NCI-H446 (cell line): Measurements from ENCODE around the gene TBC1D13.
A peak's percentile ranks its signal among the peaks of the same experiment; 100 is the strongest.
"Not testable (repeated sequence)": the region's sequence is repeated elsewhere in the genome, so short reads cannot be mapped to it uniquely, and the experiment has no call there.

Experiments used
- DNase-seq, 2 experiments: peaks; one replicate each; lab custom pipeline; 2025; lab: John Stamatoyannopoulos, UW

The TBC1D13 gene, protein sequence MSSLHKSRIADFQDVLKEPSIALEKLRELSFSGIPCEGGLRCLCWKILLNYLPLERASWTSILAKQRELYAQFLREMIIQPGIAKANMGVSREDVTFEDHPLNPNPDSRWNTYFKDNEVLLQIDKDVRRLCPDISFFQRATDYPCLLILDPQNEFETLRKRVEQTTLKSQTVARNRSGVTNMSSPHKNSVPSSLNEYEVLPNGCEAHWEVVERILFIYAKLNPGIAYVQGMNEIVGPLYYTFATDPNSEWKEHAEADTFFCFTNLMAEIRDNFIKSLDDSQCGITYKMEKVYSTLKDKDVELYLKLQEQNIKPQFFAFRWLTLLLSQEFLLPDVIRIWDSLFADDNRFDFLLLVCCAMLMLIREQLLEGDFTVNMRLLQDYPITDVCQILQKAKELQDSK

DNA sequence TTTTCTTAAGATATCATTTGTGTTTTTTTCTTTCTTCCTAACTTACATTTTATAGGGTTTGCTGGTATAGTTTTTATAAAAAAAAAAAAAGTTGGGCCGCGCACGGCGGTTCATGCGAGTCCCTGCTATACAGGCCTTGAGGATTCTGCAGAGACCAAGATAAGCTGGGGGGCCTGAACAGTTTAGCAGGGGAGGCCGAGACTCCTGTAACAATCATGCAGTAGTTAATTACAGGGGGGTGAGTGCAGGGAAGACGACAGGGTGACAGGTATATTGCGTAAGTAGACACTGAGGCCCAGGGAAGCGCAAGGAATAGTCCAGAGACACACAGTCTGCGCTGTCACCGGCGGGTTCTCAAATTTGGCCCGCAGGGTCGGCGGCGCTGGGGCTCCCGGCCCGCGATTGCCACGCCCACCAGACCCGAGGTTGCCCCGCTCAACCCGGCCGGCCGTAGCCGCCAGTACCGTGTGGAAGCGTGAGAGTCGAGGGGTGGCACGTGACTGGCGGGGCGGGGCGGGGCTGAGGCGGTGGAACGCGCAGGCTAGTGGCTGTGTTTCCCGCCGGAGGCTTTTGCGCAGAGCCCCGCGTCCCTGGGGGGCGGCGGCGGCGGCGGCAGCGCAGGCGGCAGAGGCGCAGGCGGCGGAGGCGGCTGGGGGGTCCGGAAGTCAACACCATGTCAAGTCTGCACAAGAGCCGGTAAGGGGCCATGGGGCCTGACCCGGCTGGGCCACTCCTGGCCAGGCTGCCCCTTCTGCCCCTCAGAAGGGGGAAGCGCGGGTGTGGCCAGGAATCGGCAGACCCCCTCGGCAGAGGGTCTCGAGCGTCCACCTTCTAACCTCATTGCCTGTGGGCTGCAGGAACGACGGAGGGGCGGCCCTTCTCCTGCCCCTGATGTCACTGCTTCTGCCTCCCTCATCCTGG lies at the start of gene TBC1D13:
Gene TBC1D13 (plus strand): TSS at position 573 of the 921 bp plus-strand sequence. CDS start 101 bp downstream, at position 674.
- DNase-seq, result peak; percentile 20 to 79

DNA sequence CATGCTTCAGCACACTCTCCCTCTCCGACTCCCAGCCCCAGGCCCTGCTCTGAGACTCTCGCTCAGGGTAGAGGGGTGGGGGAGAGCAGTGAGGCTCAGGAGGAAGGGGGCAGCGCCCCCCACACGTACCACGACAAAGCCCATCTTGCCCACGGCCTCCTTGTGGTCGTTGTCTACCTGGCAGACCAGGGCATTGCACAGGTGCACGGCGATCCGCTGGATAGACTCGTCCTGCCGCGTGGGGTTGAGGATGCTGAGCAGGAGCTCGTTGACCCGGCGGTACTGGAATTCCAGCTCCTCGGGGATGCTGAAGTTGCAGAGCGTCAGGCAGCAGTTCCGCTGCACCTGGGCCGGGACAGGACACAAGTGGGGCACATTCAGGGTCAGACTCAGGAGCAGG lies 44.7 kb upstream of the TBC1D13 start:
- no peak for DNase-seq

DNA sequence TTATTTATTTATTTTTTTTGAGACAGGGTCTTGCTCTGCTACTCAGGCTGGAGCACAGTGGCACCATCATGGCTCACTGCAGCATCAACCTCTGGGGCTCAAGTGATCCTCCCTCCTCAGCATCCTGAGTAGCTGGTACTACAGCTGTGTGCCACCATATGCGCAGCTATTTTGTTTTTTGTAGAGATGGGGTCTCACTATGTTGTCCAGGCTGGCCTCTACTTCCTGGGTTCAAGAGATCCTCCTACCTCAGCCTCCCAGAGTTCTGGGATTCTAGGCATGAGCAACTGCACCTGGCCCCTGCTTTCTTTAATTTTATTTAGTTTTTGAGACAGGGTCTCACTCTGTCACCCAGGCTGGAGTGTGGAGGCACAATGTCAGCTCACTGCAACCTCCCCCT lies 43.6 kb upstream of the TBC1D13 start:
- no peak for DNase-seq

DNA sequence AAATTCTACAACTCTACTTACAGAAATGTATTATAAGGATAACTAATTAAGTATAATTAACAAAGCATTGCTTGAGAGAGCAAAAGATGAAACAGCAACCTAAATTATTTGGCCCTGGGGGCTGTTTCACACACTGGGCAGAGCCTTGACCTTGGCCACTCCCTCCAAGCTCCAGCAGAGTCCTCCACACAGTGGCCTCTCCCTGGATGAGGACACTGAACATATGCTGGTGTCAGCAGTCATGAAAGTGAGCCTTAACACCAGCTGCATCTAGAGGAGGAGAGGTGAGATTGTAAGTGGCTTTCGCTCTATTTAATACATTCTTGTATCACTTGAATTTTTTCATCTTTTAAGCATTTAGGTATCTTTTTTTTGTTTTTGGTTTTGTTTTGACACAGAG lies 39.8 kb upstream of the TBC1D13 start:
- DNase-seq, result no peak

DNA sequence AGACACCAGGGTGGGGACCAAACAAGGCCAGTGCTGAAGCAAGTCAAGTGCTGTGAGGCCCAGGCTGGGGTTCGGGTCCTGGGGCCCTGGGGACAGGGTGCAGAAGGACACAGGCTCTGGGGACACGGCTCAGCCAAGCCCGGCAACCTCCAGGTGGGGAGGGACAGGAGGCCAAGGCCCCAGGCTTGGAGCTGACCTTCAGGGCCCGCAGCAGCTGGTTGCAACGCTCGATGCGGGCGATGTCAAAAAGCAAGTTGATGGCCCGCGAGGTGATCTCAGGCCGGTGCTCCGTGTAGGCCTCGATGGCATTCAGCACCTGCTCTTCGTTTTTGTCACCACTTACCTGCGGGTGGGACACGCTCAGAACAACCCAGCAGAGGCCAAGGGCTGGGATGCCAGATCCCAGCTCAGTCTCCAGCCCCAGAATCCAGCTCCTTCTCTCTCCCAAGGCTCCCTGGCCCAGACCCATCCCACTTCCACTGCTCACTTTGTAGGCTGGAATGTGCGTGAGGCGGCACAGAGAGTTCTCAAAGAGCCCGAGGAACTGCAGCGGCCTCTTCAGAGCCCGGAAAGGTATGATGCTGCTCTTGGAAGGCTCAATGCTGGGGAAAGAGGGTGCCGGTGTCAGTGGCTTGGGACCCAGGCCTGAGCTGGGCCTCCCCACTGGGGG lies 36.0 kb upstream of the TBC1D13 start:
- no peak for DNase-seq

DNA sequence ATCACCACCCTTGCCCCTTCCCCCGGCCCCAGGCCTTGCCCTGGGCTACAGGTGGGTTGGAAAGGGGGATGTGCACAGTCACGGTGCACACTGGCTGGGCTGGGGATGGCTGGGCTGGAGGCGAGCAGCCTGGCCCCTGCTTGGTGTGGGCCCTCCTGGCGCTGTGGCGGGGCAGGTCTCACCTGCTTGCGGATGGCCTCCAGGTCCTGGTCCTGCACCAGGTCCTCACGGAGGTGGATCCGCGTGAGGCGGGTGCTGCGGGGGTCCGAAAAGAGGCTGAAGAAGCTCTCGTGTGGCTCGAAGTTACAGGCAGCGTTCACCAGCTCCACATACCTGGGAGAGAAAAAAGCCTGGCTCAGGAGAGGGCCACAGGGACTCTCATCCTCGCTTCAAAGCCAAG lies 33.4 kb upstream of the TBC1D13 start:
- no peak for DNase-seq

DNA sequence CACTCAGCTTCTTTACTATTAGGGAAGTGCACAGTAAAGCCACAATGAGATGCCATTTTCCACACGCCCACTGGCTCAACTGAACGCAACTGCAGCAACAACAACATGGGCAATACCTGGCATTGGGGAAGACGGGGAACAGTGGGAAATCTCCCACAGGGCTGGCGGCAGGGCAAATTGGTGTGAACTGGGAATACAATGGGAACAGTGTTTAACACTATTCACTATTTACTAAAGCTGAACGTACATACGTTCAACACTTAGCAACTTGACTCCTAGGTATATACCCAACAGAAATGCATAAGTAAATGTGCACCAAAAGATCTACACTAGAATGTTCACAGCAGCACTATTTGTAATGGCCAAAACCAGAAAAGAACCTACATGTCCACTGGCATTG lies 29.5 kb upstream of the TBC1D13 start:
- no peak for DNase-seq

DNA sequence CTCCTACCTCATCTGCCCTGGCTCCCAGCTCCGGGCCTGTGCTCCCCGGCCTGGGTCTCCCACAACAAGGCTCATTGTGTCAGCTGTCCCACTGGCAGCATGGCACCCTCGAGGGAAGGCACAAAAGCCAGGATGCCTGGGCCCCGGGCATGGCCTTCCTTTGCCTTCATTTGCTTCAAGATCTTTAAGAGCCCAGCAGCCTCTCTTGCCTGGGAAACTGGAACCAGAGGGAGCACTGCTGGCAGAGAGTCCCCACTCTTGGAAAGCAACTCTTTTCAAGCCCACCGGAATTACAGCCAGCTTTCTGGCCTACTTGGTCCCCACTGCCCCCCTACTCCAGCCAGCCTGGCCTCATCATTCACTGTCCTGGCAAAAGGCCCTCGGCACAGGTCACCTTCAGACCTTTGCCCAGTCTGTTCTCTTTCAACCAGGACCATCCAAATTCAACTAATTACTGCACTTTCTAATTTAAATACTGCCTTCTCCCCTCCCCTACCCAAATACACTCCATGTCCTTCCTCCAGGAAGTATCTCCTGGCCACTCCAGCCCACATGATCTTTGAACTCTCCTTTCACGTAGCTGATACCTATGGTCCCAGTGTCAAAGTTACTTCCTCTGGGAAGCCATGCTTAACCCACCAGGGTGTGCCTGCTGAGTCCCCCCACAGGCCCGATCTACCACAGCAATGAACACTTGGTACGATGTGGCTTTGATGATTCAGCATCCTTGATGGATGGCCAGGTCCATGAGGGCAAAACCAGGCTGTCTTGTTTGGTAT lies 24.2 kb upstream of the TBC1D13 start:
- DNase-seq, result no peak

DNA sequence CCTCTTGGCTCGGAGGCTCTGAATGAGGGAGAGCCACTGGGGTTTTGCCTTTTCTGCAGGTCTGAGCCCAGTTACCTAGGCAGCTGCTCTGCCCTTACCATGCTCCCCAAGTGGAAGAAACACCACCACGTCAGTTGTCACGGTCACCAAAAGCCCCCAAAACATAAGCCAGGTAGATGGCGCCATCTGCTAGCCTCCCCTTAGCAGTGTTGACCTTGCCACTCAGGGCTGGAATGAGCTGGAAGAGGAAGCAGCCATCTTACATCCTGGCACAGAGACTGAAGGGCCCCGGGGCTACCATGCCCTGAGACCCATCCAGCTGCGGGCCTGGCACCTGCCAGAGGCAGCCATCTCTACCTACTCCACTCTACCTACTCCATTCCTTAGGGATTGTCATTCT lies 22.7 kb upstream of the TBC1D13 start:
- no peak for DNase-seq

DNA sequence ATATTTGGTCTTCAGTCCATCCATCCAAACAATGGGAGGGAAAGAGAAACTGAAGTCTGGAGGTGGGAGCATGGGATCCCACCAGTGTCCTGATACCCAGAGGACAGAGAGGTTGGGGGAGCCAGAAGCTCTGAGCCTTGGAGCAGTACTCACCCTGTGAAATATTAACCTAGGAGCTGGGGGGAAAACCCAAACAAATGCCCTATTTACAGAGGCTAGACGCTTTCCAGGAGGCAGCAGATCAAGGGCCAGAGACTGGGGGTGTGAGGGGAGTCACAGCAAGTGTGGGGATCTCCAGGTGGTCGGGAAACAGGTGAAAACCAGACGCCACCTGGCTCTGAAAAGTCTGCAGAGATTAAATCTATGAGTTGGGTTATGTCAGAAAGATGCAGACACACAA lies 21.6 kb upstream of the TBC1D13 start:
- DNase-seq, result no peak

DNA sequence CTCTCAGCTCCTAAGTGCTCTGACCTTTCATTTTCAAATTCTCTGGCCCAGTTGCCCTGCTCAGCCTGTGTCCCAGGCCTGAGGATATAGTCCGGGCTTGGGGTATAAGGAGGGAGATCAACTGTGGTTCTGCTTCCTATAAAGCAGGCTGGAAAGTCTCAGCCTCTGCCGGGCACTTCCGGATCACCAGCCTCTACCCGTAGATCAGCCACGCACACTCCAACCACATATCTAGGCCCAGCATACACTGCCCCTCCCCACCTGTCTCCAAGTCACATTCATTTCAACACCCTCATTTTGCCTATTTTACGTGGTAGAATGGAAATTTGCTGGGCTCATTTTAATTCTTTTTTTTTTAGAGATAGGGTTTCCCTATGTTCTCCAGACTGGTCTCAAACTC lies 18.4 kb upstream of the TBC1D13 start:
- DNase-seq, result no peak

DNA sequence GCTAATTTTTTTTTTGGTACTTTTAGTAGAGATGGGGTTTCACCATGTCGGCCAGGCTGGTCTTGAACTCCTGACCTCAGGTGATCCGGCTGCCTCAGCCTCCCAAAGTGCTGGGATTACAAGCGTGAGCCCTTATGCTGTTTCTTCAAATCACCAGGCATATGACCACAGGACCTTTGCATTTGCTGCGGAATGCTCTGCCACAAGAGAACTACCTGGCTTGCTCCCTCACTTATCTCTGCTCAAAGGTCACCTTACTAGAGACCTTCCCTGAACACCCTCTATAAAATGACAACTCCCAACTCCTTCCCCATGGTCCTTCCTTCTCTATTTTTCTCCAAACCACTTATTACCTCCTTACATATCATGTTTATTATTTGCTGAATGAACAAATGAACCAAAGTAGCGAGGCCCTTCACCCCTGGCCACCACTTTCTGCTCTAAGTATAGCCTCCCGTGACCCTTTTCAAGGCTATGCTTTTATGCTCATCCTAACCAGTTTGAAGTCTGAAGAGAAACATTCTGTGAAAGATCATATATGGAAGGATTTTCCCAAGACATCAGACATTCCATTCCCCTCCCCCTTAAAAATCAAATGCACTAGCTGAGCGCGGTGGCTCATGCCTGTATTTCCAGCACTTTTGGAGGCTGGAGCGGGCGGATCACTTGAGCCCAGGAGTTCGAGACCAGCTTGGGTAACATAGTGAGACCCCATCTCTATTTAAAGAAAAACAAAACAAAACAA lies 16.6 kb upstream of the TBC1D13 start:
- DNase-seq, result no peak

DNA sequence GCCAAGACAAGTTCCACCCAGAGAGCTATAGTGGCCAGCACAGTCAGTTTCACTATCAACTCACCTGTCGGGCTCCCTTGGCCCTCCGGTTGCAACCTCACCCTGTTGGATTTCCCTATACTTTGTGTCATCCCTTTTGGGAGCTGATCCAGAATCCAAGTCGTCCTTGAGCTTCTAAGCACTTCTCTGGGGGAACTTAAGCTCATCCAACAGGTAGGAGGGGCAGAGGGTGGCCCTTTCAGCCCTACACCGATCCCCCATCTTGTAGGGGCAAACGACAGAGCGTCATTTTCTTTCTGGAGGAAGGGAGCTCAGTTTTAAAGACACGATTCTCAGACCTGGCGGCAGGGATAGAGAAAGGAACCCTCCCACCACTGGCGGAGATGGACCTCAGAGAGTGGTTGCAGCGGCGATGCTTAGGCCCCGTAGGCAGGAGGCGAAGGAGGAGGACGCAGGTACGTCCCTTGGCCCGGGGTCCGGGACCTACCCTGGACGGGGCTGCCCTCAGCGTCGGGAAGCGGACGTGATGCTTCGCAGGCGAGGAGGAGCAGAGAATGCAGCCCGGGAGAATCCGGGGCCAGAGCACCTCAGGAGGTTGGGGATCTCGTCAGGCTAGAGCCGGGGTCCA lies 15.8 kb upstream of the TBC1D13 start:
- no peak for DNase-seq

DNA sequence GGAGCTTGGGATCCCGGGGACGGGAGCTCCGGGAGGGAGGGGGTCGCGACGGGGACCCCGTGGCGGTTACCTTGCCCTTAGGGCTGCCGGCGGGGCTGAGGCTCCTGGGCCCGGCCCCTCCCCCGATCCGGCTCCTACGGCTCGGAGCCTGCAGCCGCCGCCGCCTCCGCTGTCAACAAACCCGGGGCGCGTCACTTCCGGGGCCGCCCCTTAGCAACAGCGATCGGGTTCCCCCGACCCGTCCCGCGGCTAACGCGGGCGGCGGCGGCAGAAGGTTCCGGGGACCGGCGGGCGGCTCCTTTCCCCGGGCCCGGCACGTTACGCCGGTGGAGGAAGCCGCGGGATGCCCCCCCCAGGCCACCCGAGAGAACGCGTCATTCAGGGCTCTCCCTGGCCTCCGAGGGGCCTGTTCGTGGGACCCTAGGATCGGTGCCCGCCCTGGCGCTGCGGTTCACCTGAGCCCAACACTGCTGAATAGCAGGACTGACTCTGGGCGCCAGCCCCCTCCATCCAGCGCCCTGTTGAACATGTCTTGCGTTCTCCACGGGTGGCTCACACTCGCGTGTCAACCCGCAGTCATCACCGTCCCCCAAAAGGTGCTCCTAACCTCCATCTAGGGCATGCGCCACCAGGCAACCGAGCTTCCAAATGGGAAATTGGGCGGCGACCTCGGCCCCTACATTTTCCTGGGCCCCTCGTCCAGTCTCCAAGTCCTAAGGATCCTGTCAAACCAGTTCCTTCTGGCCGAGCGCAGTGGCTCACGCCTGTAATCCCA lies 15.1 kb upstream of the TBC1D13 start, which contains the start of gene ZER1:
Gene ZER1 (minus strand): TSS at position 183 of the 775 bp plus-strand sequence. CDS start 16,362 bp downstream, outside the sequence.
- peak; percentile 38 to 81 for DNase-seq

DNA sequence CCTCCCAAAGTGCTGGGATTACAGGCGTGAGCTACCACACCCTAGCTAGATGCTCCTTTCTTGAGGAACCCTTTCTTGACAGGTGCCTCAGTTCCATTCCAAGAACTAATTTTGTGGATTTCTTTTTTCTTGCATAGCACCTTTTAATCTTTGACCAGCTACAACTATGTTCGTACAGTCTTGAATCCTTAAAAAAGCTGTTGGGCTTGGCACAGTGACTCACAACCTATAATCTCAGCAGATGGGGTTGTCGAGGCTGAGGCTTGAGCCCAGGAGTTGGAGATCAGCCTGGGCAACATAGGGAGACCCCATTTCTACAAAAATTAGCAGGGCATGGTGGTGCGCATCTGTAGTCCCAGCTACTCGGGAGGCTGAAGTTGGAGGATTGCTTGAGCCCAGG lies 14.0 kb upstream of the TBC1D13 start:
- no peak for DNase-seq

DNA sequence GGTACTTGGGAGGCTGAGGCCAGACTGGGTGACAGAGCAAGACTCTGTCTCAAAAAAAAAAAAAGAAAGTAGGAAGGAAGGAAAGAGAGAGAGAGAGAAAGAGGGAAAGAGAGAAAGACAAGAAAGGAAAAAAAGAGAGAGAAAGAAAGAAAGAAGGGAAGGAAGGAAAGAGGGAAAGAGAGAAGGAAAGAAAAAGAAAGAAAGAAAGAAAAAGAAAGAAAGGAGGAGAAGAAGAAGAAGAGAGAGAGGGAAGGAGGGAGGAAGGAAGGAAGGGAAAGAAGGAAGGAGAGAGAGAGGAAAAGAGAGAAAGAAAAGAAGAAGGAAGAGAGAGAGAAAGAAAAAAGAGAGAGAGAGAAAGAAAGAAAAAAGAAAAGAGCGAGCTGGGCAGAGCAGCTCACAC lies 12.2 kb upstream of the TBC1D13 start:
- no peak for DNase-seq

DNA sequence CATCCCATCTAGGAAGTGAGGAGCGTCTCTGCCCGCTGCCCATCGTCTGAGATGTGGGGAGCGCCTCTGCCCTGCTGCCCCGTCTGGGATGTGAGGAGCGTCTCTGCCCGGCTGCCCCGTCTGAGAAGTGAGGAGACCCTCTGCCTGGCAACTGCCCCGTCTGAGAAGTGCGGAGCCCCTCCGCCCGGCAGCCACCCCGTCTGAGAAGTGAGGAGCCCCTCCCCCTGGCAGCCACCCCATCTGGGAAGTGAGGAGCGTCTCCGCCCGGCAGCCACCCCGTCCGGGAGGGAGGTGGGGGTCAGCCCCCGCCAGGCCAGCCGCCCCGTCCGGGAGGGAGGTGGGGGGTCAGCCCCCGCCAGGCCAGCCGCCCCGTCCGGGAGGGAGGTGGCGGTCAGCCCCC lies 7.0 kb upstream of the TBC1D13 start:
- not testable (repeated sequence) for DNase-seq

DNA sequence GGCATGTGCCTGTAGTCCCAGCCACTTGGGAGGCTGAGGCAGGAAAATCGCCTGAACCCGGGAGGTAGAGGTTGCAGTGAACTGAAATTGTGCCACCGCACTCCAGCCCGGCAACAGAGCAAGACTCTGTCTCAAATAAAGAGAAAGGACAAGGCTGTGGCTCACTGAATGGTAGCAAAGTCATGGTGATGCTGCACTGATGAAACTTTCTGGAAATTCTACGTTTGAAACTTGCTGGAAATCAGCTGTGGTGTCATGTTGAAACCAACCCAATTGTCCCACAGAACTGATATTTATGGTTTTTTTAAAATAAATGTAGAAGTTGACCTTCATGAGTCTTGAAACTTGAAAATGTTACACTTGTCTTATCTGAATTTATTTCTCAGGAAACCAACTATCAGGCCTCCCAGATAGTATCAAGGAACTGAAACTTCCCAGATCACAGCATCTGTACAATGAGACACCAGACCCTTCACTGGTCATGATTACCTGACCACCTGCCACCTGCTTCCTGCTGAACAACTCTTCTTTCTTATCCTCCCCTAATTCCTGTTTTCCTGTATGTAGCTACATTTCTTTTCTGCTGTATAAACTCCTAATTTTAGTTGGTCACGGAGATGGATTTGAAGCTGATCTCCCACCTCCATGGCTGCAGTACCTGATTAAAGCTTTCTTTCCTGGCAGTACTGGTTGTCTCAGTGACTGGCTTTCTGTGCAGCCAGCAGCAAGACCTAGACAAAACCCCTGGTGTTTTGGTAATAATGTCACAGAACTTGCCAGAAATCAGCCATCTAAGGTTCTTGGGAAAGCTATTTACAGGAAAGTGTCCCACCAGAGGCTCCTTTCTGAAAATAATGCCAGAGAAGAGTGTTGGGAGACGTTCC lies 5.6 kb upstream of the TBC1D13 start:
- no peak for DNase-seq

DNA sequence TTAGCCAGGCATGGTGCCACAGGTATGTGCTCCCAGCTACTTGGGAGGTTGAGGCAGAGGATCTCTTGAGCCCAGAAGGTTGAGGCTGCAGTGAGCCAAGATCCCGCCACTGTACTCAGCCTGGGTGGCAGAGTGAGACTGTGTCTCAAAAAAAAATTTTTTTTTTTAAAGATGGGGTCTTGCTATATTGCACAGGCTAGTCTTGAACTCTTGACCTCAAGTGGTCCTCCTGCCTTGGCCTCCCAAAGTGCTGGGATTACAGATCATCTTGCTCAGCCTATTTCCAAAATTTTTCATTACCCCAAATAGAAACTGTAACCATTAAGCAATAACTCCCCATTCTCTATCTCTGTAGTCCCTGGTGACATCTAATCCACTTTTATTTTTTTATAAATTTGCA lies 4.4 kb upstream of the TBC1D13 start:
- no peak for DNase-seq
